OCI-LY3 (cell line): ENCODE data around the gene ARID1B.

Experiments
- H2AFZ ChIP-seq: fragments of 200-600, 300-600 bp; shearing (Covaris generic); 2 replicates; pipeline ENCODE4 v1.6.0; 2014; ENCODE audit warnings: antibody characterized with exemption, low read depth, low read length
- H3K27ac ChIP-seq: fragments of 200-600, 300-600 bp; sonication (generic); 2 replicates; pipeline ENCODE4 v1.5.1; 2014; ENCODE audit warnings: mild to moderate bottlenecking, low read length, moderate library complexity, mixed read lengths
- H3K27me3 ChIP-seq: fragments of 200-600, 300-600 bp; sonication (generic); 2 replicates; pipeline ENCODE4 v1.6.1; 2014; ENCODE audit warnings: low read depth, low read length, mixed read lengths
- H3K36me3 ChIP-seq: fragments of 200-600, 300-600 bp; sonication (generic); replicated peaks from 2 replicates; pipeline ENCODE3; 2014; ENCODE audit warnings: low read depth, low read length, mixed read lengths
- H3K4me1 ChIP-seq: fragments of 300-600, 200-600 bp; sonication (generic); 2 replicates; pipeline ENCODE4 v1.6.1; 2014; ENCODE audit warnings: low read length, mixed read lengths
- H3K4me2 ChIP-seq: fragments of 200-600, 300-600 bp; sonication (generic); 2 replicates; pipeline ENCODE4 v1.6.1; 2014; ENCODE audit warnings: low read length, mixed read lengths
- H3K4me3 ChIP-seq: fragments of 300-600, 200-600 bp; sonication (generic); 2 replicates; pipeline ENCODE4 v1.5.1; 2014; ENCODE audit warnings: antibody characterized with exemption, mild to moderate bottlenecking, low read length, moderate library complexity
- H3K79me2 ChIP-seq: fragments of 300-600, 200-600 bp; shearing (Covaris generic); 2 replicates; pipeline ENCODE4 v1.6.1; 2014; ENCODE audit warnings: mild to moderate bottlenecking, low read length, mixed read lengths
- H3K9ac ChIP-seq: fragments of 300-600, 200-600 bp; shearing (Covaris generic); 2 replicates; pipeline ENCODE4 v1.6.0; 2014; ENCODE audit warnings: mild to moderate bottlenecking, low read length, moderate library complexity
- H3K9me3 ChIP-seq: fragments of 200-600, 300-600 bp; shearing (Covaris generic); 2 replicates; pipeline ENCODE4 v1.6.1; 2014; ENCODE audit warnings: low read length, mixed read lengths; ENCODE audit not compliant: insufficient read depth
- H4K20me1 ChIP-seq: fragments of 200-600, 300-600 bp; sonication (generic); 2 replicates; pipeline ENCODE4 v1.6.1; 2016; ENCODE audit warnings: low read length, mixed read lengths; ENCODE audit not compliant: insufficient read depth
- EZH2phosphoT487 ChIP-seq: fragments of 200-600 bp; shearing (Covaris generic); IDR thresholded peaks from 2 replicates; pipeline ENCODE4 v1.6.1; 2018; ENCODE audit warnings: antibody characterized with exemption, mixed run types, low read depth
- TF ChIP-seq, protein P1 (sequence below): fragments of 200-600, 300-600 bp; sonication (generic); IDR thresholded peaks from 2 replicates; pipeline ENCODE4 v1.5.1; 2014; ENCODE audit warnings: antibody characterized with exemption, low read length, low read depth

ARID1B gene

GRCh38 chr6:157128235-157128775 lies 351.1 kb downstream of the ARID1B start:
- no peaks in the 10 kb centered on the region for H3K4me1 ChIP-seq
- no peak overlapping the region for H3K9ac ChIP-seq
- H3K4me3 ChIP-seq: no peak overlapping the region
- H3K27ac ChIP-seq: no peak overlapping the region
- H4K20me1 ChIP-seq: no peaks in the 10 kb centered on the region; the same call in 1 of the 2 replicates
- no peak for TF ChIP-seq EZH2phosphoT487
- TF ChIP-seq, protein P1, sequence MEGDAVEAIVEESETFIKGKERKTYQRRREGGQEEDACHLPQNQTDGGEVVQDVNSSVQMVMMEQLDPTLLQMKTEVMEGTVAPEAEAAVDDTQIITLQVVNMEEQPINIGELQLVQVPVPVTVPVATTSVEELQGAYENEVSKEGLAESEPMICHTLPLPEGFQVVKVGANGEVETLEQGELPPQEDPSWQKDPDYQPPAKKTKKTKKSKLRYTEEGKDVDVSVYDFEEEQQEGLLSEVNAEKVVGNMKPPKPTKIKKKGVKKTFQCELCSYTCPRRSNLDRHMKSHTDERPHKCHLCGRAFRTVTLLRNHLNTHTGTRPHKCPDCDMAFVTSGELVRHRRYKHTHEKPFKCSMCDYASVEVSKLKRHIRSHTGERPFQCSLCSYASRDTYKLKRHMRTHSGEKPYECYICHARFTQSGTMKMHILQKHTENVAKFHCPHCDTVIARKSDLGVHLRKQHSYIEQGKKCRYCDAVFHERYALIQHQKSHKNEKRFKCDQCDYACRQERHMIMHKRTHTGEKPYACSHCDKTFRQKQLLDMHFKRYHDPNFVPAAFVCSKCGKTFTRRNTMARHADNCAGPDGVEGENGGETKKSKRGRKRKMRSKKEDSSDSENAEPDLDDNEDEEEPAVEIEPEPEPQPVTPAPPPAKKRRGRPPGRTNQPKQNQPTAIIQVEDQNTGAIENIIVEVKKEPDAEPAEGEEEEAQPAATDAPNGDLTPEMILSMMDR: no peak
- no peaks in the 10 kb centered on the region for H3K36me3 ChIP-seq
- no peaks in the 10 kb centered on the region for H3K9me3 ChIP-seq
- no peaks in the 10 kb centered on the region for H3K27me3 ChIP-seq
- no peak overlapping the region for H3K4me2 ChIP-seq
- no peaks in the 10 kb centered on the region for H3K79me2 ChIP-seq
- no peak overlapping the region for H2AFZ ChIP-seq

- no peaks in the 10 kb centered on the region for H3K27me3 ChIP-seq
- no peak overlapping the region for H3K9ac ChIP-seq
- no peak for TF ChIP-seq EZH2phosphoT487
- TF ChIP-seq, protein P1: no peak
- H3K9me3 ChIP-seq: no peaks in the 10 kb centered on the region
- H3K27ac ChIP-seq: no peak overlapping the region
- no peaks in the 10 kb centered on the region for H4K20me1 ChIP-seq
- no peaks in the 10 kb centered on the region for H3K79me2 ChIP-seq
- no peaks in the 10 kb centered on the region for H3K36me3 ChIP-seq
- no peak overlapping the region for H2AFZ ChIP-seq
- H3K4me3 ChIP-seq: no peak overlapping the region
- H3K4me2 ChIP-seq: no peak overlapping the region
- no peaks in the 10 kb centered on the region for H3K4me1 ChIP-seq
Measured at GRCh38 chr6:157131250-157131649, 354.1 kb downstream of the ARID1B start.

GRCh38 chr6:157133856-157134255 lies 356.7 kb downstream of the ARID1B start:
- no peak overlapping the region for H2AFZ ChIP-seq
- H3K9ac ChIP-seq: no peak overlapping the region
- H3K27me3 ChIP-seq: no peaks in the 10 kb centered on the region
- no peak overlapping the region for H3K4me3 ChIP-seq
- H3K9me3 ChIP-seq: no peaks in the 10 kb centered on the region
- no peak overlapping the region for H3K27ac ChIP-seq
- H4K20me1 ChIP-seq: no peaks in the 10 kb centered on the region
- no peak overlapping the region for H3K4me2 ChIP-seq
- TF ChIP-seq EZH2phosphoT487: no peak
- TF ChIP-seq, protein P1: no peak
- no peaks in the 10 kb centered on the region for H3K36me3 ChIP-seq
- H3K4me1 ChIP-seq: no peaks in the 10 kb centered on the region
- no peaks in the 10 kb centered on the region for H3K79me2 ChIP-seq

DNA sequence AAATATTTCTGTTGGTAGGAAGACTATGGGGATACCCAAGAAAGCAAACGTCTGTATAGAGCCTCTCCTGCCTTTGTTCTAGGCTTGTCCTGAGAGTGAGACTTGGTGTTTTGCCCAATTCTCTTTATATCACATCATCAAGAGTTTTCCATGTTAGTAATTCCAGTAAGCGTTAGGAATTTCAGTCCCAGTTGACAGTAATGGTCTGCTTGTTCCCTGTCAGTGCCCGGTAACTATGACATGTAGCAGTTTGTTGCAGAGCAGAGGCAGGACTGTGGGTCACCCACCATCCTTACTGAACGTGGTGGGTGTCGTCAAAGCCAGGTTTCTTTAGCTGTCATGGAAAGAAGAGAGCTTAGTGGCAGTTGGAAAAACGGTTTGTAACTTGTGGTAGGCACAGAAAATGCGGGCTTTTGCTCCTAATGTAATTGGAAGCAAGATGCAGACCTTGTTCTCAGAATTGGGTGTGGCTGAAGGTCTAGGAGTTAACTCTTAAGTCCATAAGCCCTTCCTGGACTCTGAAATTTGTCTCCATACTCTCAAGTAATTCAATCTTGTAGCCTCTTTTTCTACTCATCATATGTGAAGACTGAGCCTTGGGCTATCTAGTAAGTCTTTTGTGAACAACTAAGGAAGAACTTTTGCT lies 357.3 kb downstream of the ARID1B start:
- H3K9me3 ChIP-seq: no peaks in the 10 kb centered on the region
- H3K27ac ChIP-seq: no peak overlapping the region
- TF ChIP-seq, protein P1: no peak
- no peak for TF ChIP-seq EZH2phosphoT487
- no peak overlapping the region for H2AFZ ChIP-seq
- no peaks in the 10 kb centered on the region for H3K4me1 ChIP-seq
- no peaks in the 10 kb centered on the region for H3K79me2 ChIP-seq
- H3K4me2 ChIP-seq: no peak overlapping the region
- no peak overlapping the region for H3K9ac ChIP-seq
- no peaks in the 10 kb centered on the region for H4K20me1 ChIP-seq
- H3K36me3 ChIP-seq: no peaks in the 10 kb centered on the region
- no peak overlapping the region for H3K4me3 ChIP-seq
- H3K27me3 ChIP-seq: no peaks in the 10 kb centered on the region
